SHP77 (cell line): ENCODE data around the gene DUS4L.

Source experiments
- DNase-seq, 2 experiments: peaks; one replicate each; lab custom pipeline; 2025; lab: John Stamatoyannopoulos, UW

DUS4L gene

DNA sequence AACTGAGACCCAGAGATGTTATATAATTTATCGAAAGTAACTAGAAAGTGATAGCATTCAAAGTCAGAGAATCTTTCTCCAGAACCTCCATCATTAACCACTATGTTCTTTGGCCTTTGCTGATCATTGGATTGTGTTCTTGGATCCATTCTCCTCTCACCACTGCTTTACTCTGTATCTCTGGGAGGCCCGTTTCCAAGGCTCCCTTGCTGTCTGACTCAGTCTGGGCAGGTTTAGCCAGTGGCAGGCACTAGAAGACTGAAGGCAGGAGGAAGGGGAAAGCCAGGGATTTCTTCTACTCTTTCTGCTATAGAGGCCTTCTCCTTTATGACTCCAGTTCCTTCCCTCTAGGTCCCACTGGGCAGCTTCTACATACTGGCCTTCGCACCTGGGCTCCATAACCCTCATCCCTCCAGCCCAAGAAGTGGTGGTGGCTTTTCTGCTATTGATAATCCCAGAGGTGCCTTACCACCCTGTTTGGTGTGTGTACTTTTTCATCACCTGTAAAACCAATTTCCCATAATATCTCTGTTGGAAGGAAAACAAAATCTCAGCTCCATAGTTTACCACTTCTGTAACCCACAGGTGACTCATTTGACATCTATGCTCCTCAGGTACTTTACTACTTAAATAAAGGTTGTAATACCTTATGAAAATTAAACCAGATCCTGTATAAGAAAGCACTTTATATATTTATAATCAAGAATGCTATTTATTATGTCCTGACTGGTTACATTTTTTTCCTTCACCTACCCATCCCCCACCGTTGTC lies 52.3 kb downstream of the DUS4L start:
- DNase-seq = no peak

GRCh38 chr7:107622429-107622828 lies 58.7 kb downstream of the DUS4L start:
- DNase-seq = no peak

- no peak for DNase-seq
Measured at GRCh38 chr7:107622894-107623293, 59.1 kb downstream of the DUS4L start.

DNA sequence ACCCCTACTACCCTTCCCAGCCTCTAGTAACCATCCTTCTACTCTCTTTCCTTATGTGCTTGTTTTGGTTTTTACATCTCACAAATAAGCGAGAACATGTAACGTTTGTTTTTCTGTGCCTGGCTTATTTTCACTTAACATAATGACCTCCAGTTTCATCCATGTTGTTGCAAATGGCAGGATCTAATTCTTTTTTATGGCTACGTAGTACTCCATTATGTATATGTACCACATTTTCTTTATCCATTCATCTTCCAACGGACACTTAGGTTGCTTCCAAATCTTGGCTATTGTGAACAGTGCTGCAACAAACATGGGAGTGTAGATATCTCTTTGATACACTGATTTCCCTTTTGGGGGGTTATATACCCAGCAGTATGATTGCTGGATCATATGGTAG lies 63.2 kb downstream of the DUS4L start:
- no peak for DNase-seq
